ENCODE data around the gene NME8.
A peak's percentile ranks its signal among the peaks of the same experiment; 100 is the strongest.
"Not testable (repeated sequence)": the region's sequence is repeated elsewhere in the genome, so short reads cannot be mapped to it uniquely, and the experiment has no call there.

NME8 gene, protein sequence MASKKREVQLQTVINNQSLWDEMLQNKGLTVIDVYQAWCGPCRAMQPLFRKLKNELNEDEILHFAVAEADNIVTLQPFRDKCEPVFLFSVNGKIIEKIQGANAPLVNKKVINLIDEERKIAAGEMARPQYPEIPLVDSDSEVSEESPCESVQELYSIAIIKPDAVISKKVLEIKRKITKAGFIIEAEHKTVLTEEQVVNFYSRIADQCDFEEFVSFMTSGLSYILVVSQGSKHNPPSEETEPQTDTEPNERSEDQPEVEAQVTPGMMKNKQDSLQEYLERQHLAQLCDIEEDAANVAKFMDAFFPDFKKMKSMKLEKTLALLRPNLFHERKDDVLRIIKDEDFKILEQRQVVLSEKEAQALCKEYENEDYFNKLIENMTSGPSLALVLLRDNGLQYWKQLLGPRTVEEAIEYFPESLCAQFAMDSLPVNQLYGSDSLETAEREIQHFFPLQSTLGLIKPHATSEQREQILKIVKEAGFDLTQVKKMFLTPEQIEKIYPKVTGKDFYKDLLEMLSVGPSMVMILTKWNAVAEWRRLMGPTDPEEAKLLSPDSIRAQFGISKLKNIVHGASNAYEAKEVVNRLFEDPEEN

DNA sequence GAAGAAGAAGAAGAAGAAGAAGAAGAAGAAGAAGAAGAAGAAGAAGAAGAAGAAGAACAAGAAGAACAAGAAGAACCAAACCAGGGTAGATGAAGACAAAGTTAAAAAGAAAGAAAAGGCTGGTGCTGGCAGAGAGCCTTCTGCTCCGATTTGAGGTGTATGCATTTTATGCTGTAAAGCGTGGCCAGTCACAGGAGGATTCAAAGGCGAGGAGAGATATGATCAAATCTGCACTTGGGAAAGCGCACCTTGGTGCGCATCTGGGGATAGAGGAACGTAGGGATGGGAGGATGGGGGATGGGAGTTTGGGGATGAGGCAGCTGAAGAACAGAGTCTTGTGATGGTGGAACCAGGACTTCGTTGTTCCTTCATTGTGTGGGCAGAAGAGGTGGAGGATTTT lies at the start of gene NME8:
Gene NME8 (plus strand): TSS at position 301 of the 400 bp plus-strand sequence. CDS start 1,670 bp downstream, outside the sequence.
- no peak for DNase-seq

DNA sequence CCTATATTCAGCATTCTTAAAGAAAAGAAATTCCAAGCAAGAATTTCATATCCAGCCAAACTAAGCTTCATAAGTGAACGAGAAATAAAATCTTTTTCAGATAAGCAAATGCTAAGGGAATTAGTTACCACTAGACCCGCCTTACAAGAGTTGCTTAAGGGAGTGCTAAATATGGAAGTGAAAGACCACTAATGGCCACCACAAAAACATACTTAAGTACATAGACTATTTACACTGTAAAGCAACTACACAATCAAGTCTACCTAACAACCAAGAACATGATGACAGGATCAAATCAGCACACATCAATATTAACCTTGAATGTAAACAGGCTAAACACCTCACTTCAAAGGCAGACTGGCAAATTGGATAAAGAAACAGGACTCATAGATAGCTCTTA lies 42.2 kb upstream of the NME8 start:
- no peak for DNase-seq

DNA sequence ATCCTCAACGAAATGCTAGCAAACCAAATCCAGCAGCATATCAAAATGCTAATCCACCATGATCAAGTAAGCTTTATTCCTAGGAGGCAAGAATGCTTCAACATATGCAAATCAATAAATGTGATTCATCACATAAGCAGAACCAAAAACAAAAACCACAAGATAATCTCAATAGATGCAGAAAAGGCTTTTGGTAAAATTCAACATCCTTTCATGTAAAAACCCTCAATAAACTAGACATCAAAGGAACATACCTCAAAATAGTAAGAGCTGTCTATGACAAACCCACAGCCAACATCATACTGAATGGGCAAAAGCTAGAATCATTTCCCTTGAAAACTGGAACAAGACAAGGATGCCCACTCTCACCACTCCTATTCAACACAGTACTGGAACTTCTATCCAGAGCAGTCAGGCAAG lies 36.2 kb upstream of the NME8 start:
- DNase-seq = not testable (repeated sequence)

DNA sequence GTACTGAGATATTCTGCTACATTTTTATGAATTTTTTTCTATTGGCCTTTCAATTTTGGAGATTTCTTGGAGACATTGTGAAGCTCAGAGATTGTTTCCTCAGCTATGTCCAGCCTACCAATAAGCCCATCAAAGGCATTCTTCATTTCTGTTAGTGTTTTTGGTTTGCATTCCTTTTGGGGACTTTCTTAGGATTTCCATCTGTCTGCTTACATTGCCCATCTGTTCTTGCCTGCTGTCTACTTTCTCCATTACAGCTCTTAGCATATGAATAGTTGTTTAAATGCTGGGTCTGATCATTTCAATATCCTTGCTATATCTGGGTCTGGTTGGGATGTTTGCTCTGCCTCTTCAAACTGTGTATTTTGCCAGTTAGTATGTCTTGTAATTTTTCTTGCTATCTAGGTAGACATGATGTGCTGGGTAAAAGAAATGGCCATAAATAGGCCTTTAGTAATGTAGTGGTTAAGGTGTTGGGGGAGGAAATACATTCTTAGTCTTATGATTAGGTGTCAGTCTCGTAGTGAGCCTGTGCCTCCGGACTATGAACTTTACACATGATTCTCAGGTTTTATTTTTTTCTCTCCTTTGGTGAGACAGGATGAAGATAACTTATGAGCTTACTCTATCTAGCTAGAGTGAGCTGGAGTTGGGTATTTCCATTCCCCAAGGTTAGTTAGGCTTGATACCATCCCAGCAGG lies 32.6 kb upstream of the NME8 start:
- DNase-seq = no peak

DNA sequence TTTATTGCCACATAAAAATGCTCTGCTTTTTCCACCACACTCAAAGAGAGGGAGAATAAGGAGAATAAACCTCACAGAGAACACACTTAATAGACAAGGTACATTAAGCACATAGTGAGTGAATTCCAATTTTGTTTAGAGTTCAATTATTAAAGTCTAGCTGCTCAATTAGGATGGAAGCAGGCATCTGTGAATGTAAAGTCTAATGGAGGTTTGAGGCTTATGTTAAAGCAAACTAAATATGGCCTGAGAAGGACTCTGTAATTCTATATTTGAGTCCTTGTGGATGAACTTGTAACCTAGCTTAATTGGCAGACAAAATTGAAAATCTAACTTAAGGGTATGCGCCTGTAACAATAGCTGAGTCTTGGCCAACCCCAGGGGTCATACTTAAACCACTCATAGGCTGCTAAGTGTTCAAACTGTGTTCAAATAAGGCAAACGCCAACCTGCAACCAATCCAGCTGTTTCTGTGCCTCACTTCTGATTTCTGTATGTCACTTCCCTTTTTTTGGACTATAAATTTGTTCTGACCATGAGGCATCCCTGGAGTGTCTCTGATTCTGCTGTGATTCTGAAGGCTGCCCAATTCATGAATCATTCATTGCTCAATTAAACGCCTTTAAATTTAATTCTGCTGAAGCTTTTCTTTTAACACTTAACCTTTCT lies 31.3 kb upstream of the NME8 start:
- DNase-seq = no peak

DNA sequence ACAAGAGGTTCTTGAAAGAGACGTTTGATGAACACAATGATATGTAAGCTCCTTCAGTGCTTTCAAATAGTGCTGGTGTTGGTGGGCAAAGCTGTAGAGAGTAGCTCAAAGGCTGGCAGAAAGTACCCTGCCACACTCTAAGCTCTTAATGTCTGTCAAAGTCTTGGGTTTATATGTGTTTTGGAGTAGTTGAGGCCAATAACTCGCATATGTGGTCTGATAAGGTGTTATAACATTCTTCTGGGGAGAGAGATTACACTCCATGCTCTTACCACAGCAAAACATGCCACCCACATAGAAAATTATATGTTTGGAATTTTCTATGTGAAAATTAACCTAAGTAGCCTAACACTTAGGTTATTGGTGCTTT lies 30.8 kb upstream of the NME8 start:
- DNase-seq = no peak

DNA sequence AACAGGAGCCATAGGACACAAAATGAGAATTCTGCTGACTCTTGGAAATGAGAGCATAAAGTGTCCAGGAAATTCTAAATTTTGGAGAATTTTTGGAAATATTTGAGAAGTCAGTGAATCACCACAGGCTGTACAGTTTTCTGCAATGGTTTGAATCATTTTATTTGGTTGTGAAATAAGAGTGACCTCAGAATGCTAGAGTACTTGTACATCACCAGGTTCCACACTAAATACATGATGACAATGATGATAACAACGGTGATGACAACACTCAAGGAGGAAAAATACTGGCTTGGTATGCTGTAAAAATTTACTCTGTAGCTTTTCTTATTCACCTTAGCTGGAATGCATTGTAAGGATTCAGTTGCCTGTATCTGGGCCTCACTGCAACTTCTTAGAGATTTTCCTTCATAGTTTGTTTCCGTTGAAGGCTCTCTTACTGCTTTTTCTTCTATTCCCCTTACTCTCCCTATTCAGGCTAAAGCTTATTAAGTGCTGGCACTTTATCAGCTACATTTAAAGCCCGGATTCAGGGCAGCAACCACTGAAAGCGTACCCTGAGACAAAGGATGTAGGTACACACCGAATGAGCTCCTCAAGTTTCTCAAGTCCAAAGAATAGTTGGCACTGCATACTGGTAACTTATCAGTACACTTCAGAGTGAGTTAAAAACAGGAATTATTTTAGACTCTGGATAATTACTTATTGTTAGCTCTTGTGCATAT lies 30.2 kb upstream of the NME8 start:
- DNase-seq = no peak

DNA sequence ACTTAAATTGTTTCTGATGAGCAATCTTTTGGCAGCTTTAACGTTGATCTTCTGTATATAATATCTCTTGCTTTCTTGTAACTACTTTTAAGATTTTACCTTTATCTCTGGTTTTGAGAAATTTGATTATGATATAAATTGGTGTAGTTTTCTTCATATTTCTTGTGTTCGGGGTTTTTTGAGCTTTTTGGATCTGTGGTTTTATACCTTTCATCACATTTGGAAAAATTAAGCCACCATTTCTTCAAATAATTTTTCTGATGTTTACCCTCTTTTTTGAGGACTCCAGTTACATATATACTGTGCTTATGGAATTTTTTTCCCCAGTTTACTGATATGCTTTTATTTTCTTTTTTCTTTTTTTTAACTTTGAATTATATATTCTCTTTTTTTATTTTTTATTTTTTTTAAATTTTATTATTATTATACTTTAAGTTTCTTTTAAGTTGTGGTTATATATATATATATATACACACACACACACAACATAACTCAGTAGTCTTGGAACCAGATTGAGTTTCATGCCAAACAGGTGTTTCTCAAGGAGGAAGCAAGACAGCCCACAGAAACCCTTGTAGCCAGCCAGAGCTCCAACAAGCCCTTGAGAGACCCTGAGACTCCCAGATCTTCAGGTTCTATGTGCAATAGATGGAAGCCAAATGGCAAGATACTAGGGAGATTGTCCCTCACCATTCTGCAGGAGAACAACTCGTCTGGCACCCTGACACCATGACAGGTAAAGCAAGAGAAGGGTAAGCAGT lies 27.5 kb upstream of the NME8 start:
- DNase-seq = no peak

DNA sequence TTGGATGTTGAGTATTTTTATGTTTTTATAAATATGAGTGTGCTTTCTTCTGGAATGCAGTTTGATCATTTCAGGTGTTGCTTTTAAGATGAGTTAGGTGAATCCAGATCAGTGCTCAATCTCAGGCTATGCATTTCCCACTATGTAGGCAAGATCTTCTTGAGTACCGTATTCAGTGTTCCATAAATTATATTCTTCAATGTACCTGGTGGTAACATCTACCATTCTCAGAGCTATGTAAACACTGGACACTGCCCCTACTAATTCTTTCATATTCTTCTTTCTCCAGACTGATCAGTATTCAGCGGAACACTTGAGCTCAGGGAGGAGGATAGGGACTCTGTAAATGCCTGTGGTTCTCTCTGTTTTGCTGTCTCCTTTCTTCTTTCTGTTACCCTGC lies 25.5 kb upstream of the NME8 start:
- no peak for DNase-seq

DNA sequence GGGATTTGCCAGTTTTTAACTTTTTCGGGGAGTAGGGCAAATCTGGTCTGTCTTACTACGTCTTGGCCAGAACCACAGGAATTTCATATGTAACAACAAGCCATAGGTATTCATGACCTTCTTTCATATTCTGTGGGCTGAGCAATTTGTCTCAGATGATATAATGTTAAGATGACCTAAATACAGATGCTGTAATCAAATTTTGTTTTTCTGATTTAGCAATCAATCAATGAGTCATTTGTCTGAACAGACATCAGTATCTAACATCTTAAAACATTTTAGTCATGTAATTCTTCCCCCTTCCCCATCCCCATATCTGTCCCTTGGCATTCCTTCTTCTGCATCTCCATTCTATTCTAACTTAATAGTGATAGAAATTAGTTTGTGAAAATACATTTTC lies 24.8 kb upstream of the NME8 start:
- no peak for DNase-seq

DNA sequence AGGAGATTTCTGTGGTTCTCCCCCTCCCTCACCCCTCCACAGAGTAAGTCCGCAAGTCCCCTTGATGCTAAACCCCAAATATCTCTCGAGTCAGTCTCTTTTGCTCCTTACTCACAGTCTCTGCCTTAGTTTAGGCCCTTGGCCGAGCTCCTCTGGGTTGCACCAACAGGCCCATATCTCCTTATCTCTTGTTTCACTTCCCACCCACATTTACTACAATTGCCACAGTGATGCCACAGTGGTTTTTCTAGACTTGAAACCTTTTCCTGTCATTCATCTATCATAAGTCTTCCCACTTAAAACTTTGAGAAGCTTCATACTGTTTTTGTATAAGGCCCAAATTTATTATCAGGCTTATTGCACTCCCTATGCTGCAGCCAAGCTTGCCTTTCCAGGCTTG lies 23.4 kb upstream of the NME8 start:
- no peak for DNase-seq

DNA sequence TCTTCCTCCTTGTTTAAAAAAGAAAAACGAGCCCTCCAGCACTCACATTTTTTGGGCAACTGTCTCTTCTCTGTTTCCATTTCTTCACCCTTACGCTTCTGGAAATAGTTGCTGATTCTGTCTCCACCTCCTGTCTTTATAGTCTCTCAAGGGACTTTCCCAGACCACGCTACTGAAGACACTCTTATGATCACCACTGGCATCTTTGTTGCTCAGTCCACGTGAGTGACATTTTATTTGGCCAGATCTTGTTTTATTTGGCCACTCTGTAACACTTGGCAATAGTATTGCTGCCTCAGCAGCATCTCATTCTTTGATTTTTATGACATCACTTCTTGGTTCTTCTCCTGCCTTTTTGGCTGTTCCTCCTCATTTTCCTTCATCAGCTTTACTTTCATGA lies 21.6 kb upstream of the NME8 start:
- no peak for DNase-seq

DNA sequence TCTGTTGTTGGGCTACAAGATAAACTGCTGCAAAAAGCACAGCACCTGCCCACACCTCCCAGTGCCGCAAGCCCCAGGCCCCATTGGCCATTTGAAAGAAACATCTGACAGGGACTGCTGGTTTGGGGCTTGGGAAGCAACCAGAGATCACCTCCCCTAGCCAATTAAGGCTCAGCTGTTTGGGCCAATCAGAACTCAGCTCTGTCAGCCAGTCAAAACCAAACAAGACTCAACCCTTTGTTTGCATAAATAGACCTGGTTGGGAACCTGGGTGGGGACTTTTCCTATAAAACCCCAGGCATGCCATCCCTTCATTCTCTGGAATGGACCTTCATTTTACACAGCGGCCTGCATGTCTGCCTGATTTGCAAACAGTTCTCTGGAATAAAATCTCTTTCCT lies 17.2 kb upstream of the NME8 start:
- no peak for DNase-seq

DNA sequence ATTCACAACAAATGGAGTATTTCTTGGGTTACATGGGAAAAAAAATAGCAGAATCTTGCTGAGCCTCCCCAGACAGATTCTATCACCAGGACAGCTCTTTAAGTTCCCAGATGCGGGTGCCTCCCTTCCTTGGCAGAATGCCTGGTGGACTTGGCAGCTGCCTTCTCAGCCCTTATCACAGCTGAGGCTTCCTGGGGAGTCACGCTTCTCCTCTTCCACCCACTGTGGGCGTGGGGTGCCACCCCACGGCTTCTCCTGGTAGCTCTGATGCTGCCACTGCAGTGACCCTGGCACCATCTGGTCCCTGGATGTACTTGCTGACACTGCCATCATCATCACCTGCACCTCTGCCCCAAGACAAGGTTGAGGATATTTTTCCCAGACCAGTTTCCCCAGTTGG lies 16.2 kb upstream of the NME8 start:
- no peak for DNase-seq

DNA sequence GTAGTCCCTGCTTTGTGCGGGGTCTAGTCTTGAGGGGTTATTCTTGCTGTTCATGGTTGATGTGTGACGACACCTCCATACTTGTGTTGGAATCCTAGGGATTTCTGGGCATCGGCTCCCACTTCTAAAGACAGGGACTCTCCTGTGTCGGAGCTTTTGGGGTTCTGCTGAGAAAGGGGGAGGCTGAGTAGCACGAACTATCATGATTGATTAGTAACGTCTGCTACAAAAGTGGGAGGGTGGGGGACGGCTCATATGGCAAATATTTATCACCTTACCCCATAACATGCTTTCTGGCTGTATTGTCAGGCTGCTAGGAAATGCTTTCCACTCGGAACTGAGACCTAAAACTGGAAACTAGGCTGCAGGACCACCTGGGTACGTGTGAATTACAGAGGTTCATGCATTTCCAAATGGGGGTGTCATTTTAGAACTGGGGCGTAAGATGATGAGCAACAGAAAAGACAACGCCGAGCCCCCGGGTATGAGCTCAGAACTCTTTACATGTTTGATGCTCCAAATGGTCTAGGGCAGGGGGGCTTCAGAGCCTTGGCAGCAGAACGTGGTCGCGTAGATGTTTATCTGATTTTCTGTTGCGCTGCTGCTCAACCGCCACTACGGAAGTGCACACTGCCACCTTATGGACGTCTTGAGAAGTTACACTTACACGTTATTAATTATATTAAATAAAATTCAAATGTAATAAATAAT lies 15.1 kb upstream of the NME8 start:
- peak; percentile 59 for DNase-seq

DNA sequence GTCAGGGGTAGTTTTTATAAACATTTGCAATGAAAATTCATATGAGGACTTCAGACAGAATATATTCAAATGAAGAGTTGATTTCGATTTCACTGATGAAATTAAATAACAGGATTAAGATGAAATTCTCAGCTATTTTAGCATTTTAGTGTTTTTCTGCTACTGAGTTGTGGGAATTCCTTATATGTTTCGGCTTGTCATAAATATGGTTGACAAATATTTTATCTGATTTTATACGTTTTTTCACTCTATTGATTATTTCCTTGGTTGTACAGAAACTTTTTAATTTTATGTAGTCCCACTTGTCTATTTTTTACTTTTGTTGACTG lies 14.6 kb upstream of the NME8 start:
- DNase-seq = no peak

DNA sequence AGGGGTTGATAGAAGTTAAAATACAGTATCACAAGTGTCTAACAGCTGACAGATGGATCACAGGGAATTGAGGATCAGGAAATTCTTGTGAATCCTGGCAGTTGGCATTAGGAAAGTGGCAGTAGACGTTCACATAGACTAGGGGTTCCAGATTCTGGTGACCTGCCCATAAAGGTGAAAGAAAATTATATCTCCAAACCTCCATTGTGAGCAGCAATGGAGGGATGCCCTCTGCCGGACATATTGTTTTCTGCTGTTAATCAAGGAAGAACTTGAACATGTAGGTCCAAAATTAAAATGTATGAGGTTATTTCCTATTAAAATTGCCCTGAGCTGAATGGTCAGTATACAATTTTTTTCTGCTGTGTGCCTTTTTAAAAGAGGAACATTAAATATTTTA lies 5.1 kb downstream of the NME8 start:
- DNase-seq = no peak

DNA sequence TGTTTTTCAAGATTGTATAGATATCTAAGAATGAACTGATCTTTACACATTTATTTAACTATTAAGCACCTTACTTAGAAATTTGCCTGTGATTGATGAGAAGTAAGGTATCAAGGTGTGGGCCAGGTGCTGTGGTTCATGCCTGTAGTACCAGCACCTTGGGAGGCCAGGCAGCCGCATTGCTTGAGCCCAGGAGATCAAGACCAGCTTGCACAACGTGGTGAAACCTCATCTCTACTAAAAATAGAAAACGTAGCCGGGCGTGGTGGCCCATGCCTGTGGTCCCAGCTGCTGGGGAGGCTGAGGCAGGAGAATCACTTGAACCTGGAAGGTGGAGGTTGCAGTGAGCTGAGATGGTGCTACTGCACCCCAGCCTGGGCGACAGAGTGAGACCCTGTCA lies 33.7 kb downstream of the NME8 start:
- DNase-seq = no peak

DNA sequence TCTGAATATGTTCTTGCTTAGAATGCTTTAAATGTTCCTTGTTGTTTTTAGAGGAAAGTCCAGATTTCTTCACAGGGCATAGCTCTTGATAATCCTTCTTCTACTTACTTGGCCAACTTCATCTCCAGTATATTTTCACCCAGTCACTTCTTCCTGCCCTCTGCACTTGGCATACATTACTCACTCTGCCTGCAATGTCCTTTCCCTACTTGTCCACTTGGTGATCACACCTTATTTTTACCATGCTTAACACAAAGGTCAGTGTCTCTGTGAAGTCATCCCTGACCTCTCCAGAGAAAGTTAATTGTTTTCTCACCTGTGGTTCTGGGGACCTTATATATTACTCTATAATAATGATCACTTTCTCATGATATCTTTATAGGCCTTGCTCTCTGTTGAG lies 45.0 kb downstream of the NME8 start:
- DNase-seq = no peak

DNA sequence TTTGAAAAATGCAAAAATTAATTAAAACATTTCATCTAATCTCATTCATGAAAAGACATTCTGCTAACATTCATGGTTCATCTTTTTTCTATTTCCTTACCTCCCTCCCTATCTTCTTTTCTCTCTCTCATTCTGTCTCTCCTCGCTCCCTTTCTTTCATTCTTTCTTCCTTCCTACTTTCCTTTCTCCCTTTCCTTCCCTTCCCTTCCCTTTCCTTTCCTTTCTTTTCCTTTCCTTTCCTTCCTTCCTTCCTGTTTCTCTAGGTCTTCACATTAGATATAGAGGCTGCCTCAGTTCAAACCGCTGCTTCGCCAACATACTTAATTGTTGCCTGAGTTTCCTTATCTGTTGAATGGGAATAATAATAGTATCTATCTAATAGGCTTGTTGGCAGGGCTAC lies 46.3 kb downstream of the NME8 start:
- no peak for DNase-seq

DNA sequence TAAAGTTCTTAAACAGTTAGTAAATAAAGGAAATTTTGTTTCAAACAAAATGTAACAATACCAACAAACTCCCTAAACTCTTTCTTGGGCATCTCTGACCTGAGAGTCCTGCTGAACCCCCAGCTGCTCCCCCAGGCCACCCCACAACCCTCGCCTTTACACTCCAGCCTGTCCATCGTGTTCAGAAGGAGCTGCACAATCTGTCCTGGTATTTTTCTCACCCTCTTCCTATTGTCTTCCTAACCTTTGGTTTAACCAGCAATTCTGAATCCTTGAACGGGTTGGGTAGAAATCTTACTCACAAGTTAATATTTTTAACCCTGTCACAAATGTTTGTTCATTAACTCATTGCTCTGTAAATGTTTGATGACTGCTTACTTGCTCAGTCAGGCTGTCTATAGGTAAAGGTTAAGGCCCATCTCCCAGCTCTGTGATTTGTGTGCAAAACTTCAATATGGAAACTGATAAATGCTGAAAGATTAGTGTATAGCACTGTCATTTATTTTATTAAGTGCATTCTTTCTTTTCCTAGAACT lies 51.4 kb downstream of the NME8 start:
- no peak for DNase-seq

Measured in activated CD8-positive, alpha-beta memory T cell treated with anti-CD3 and anti-CD28 coated beads, Interleukin-2, amount 50 U/mL, for 48 hours (primary cell).